Inflammatory macrophage (primary cell): Measurements from ENCODE around the gene SLC4A1.

ENCODE experiments used
- DNase-seq, 2 donors: peaks; one replicate each; pipeline ENCODE4 v3.0.0-alpha.2; 2020 to 2022

Gene SLC4A1

GRCh38 chr17:44220213-44221083 lies 47.5 kb downstream of the SLC4A1 start:
- DNase-seq: peak; percentile 45 to 77

DNA sequence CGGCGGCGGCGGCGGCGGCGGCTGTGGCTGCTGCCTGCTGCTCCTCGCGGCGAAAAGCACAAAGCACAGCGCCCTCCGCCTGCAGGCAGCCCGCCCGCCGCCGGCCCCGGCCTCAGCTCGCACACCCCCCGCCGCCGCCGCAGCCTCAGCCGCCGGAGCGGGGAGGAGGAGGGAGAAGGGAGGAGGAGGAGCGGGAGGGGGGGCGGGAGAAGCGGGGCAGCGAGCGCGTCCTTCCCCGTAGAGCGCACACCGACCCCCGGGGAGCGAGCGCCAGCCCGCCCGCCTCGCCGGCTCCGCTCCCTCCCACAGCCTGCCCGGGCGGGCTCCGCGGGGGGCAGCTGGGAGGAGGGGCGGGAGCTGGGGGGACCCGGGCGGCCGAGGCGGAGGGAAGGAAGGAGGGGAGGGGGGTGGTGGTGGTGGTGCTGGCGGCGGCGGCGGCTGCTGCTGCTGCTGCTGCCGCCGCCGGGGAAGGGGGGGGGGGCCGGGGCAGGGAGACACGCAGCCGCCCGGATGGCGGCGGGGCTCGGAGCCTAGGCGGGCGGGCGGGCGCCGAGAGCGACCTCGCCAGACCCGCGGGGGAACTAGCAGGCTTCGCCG lies 48.2 kb downstream of the SLC4A1 start, which contains the start of gene UBTF:
UBTF (minus strand) TSS at position 60 of the 597 bp plus-strand sequence. CDS start 1,446 bp downstream, outside the sequence.
- DNase-seq: peak; percentile 34 to 37

GRCh38 chr17:44219108-44219615 lies 48.8 kb downstream of the SLC4A1 start:
- peak; percentile 65 to 73 for DNase-seq

DNA sequence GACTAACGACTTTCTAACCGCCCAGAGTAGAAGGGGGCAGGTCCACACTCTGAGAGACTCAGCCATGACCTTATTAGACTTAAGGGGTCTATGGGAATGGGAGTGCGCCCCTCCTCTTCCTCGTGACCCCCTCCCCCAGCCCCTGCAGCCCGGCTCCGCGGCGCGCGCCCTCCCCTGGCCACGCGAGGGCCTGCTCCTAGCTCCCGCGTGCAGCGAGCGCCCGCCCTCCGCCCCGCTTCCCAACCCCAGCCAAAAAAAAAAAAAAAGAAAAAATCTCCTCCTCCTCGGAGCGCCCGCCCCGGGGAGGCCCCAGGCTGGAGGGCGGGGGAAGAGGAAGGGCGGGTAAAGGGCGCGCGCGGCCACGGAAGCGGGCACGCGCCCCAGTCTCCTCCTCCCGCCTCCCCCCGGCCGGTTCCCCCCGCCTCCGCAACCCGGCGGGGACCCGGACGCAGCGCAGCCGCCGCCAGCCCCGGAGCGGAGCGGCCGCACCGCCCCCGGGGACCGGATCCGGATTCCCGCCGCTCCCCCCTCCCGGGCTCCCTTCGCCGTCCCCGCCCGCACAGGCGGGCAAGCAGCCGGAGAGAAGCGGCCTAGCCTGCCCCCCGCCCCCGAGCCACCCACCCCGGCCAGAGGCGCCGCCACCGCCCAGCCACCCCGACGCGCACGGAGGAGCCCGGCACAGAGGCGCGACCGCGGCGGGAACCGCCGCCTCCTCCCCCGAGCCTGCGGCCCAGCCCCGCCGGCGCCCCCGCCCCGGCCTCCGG lies 49.4 kb downstream of the SLC4A1 start:
- peak; percentile 93 for DNase-seq

DNA sequence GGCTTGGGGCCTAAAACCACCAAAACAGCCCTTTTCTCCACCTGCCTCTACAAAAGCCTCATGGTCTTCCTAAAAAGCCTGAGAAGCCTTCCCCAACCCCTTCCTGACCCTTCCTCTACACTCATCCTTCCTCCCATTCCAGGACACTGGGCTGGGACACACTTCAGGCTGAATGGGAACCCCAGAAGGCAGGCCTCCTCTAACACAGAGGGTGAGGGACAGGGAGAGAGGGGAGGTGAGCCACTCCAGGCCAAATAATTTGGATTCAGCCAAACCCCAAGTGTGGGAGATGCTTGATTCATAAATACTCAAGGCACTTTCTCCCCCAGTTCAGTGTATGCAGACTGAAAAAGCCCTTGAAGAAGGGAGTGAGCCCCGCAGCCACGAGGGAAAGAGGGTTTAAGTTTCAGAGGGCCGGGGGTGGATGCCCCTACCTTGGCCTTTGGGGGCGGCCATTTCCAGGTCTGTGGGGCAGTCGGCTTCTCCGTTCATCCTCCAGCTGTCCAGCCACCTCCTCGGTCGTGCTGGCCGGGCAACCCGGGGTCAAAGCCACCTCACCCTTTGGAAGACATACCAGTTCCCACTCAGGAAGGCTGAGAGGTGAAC lies 50.1 kb downstream of the SLC4A1 start:
- no peak for DNase-seq

- DNase-seq: no peak
Measured at GRCh38 chr17:44216694-44217093, 51.2 kb downstream of the SLC4A1 start.

DNA sequence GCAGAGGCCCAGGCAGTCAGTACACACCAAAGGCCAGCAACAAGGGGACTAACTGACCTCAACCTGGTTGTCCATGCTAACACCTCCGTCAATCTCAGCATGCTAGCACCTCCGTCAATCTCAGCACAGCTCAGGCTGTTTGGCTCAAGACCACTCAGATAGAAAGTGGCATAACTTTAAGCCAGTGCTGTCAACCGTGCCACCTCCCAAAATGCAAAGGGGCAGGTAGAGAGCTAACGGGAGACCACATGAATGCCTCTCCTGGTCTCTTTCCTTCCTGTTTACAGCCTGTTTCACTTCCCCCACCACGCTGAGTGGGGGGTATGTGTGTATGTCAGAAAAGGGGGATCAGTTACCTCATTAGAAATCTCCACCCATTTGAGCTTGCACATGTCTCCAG lies 51.8 kb downstream of the SLC4A1 start:
- DNase-seq: no peak

DNA sequence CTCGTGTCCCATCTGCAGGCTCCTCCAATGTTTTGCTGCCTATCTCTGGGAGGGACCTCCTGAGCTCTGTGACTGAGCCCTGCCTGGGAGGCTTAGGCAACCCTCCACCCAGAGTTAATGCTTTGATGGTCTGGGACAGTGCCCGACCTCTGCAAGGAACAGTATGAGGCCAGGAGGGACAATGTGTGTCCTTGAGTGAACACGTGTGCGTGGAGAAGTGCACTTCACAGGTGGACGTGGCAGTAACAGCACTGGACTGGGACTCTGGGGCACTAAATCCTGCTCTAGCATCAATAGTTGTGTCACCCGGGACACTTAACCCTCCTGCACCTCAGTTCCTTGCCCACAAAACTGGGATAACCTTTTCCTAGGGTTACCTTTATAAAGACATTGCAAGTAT lies 53.0 kb downstream of the SLC4A1 start:
- no peak for DNase-seq

- DNase-seq: no peak
Measured at GRCh38 chr17:44214230-44214494, 53.8 kb downstream of the SLC4A1 start.

- no peak for DNase-seq
Measured at GRCh38 chr17:44213403-44214229, 54.3 kb downstream of the SLC4A1 start.

GRCh38 chr17:44212507-44213402 lies 55.2 kb downstream of the SLC4A1 start:
- DNase-seq: no peak

- DNase-seq: no peak
Measured at GRCh38 chr17:44211281-44212265, 56.4 kb downstream of the SLC4A1 start.

- peak; percentile 95 for DNase-seq
Measured at GRCh38 chr17:44210342-44211192, 57.4 kb downstream of the SLC4A1 start.

DNA sequence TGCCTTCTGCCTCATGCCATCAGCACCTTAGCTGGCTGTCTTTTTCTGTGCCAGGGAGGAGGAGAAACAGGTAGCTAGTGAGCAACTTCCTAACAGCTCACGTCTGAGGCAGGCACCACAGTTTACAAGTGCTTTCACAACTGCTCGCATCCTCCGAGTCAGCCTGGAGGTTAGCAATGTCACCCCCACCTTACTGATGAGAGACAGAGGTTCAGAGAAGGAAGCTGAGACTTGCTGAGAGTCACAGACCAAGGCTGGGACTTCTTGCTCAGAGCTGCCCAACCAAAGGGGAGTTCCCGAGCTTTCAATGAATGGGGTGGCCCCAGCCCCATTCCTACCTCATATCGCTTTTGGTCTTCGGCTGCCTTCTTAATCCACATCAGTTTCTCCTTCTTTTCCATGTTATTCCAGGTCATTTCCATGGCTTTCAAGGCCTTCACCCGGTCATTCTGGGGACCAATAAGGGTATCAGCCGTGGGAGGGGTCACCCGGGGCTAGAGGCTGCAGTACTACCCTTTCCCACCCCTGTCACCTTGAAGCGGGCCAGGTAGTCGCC lies 58.1 kb downstream of the SLC4A1 start:
- no peak for DNase-seq

DNA sequence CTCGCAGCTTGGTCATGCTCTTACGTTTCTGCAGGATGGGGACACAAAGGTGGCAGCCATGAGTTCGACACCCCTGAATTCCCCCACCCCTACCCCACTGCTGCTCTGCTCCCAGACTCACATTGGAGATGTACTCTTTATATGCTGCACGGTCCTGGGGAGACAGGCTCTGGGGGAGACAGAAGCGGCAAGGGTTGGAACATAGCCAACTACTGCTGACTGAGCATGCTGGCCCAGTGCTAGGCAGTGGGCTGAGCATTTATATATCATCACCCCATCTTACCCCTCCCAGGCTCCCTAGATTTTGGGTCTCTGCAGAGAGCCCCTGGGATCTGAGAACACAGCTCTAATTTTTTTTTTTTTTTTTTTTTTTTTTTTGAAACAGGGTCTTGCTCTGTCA lies 60.2 kb downstream of the SLC4A1 start:
- no peak for DNase-seq

DNA sequence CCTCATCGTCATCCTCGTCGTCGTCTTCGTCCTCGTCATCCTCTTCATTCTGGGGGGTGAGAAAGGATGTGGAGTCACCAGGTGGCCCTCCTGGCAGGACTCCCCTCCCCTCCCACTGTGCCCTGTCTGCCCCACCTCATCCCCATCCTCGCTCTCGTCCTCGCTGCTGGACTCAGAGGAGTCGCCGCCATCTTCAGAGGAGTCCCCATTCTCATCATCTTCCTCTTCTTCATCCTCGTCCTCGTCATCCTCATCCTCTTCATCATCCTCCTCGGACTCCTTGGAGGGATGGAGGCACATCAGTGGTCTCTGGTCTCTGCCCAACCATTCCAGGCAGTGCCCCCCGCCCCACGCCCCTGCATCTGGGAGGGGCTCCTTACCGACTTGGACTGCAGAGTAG lies 60.6 kb downstream of the SLC4A1 start:
- no peak for DNase-seq

DNA sequence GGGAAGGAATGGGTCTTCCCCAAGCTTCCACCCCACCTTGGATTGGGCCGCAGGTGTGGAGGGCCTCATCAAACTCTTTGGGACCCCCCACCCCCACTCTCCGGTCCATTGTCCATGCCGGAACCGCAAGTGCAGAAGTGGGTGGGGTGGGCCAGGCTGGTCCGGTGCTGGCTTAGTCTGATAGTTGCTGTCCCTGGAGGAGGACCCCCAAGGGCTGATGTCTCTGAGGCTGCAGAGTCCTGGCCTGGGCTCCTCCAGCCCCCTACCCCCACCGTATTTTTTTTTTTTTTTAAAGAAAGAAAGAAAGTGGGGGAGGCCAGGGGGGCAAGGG lies 61.1 kb downstream of the SLC4A1 start:
- no peak for DNase-seq
